ENCODE measurements around the gene APRT.
"Not testable (repeated sequence)": the region's sequence is repeated elsewhere in the genome, so short reads cannot be mapped to it uniquely, and the experiment has no call there.

The APRT gene

GRCh38 chr16:88825146-88825545 lies 13.4 kb upstream of the APRT start:
- H3K4me2 ChIP-seq (ENCODE audit: low read length): no peak overlapping the region
- no peak for TF ChIP-seq CTCF (IDR thresholded peaks at IDR 0.05; ENCODE audit: low read length)
- TF ChIP-seq EZH2 (IDR thresholded peaks at IDR 0.05; ENCODE audit: borderline replicate concordance, low read length): no peak
- H3K9me2 ChIP-seq (ENCODE audit: low read depth, low read length): no peaks in the 10 kb centered on the region
- H3K9ac ChIP-seq (ENCODE audit: low read length): no peak overlapping the region
- H3K27ac ChIP-seq (ENCODE audit: low read depth, low read length, poor library complexity, severe bottlenecking): no peak overlapping the region
- no peaks in the 10 kb centered on the region for H3K4me1 ChIP-seq (ENCODE audit: insufficient read depth, low read length, severe bottlenecking)
- H3K36me3 ChIP-seq (ENCODE audit: insufficient read depth, low read length): no peaks in the 10 kb centered on the region
- no peaks in the 10 kb centered on the region for H4K20me1 ChIP-seq (ENCODE audit: insufficient read depth, low read length)
- peaks cover 5% of the 10 kb centered on the region; the same call in 1 of the 2 replicates for H3K27me3 ChIP-seq (ENCODE audit: insufficient read depth, low read length)
- H3K9me3 ChIP-seq (ENCODE audit: low read length): no peaks in the 10 kb centered on the region
- no peak overlapping the region for H2AFZ ChIP-seq (ENCODE audit: low read length)
- no peaks in the 10 kb centered on the region for H3K79me2 ChIP-seq (ENCODE audit: insufficient read depth, low read length)
- H3K4me3 ChIP-seq (ENCODE audit: low read depth, low read length, poor library complexity, severe bottlenecking): no peak overlapping the region
- H3F3A ChIP-seq (ENCODE audit: insufficient read depth, low read length): no peaks in the 10 kb centered on the region

DNA sequence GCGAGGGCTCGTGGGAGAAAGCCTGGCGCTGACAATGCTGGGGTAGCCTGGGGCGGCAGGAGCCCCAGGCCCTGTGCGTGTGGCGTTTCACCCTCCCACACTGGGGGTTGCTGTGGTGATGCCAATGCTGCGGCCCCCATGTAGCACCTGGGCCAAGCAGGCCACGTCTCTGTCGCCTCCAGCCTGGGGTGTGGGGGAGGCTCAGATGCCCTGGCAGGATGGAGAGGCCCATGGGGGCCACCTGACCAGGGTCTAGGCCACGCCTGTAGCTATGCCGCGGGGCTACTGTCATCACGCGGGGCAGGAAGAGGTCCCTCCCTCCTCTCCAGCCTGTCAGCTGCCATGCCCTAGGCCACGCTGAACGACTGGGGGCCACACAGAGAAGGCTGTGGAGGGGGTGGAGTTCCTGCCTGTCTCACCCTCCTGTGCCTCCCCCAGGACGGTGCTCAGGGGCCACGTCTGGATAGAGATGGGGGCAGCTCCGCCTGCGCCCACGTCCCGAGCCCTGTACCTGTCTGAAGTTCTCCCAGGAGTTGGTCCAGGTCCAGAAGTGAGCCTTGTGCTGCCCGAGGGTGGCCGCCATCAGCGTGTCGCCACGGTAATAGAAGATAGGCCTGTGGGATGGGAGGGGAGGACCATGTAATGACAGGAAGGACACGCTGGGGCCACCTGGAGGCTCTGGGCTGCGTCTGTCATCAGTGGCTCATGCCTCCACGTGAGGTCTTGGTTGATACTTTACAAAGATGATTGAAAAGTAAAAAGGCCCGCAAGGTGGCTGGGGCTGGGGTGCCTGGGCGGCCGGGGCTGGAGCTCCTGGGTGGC lies 12.7 kb upstream of the APRT start:
- H3K27ac ChIP-seq (ENCODE audit: low read depth, low read length, poor library complexity, severe bottlenecking): no peak overlapping the region
- no peak overlapping the region for H3K4me2 ChIP-seq (ENCODE audit: low read length)
- H3F3A ChIP-seq (ENCODE audit: insufficient read depth, low read length): no peaks in the 10 kb centered on the region
- no peaks in the 10 kb centered on the region for H4K20me1 ChIP-seq (ENCODE audit: insufficient read depth, low read length)
- H3K9ac ChIP-seq (ENCODE audit: low read length): no peak overlapping the region
- no peak overlapping the region for H2AFZ ChIP-seq (ENCODE audit: low read length)
- H3K4me3 ChIP-seq (ENCODE audit: low read depth, low read length, poor library complexity, severe bottlenecking): no peak overlapping the region
- H3K9me2 ChIP-seq (ENCODE audit: low read depth, low read length): no peaks in the 10 kb centered on the region
- no peaks in the 10 kb centered on the region for H3K9me3 ChIP-seq (ENCODE audit: low read length)
- peaks cover 5% of the 10 kb centered on the region; the same call in 1 of the 2 replicates for H3K27me3 ChIP-seq (ENCODE audit: insufficient read depth, low read length)
- TF ChIP-seq EZH2 (IDR thresholded peaks at IDR 0.05; ENCODE audit: borderline replicate concordance, low read length) (no peak), CTCF (IDR thresholded peaks at IDR 0.05; ENCODE audit: low read length) (no peak)
- no peaks in the 10 kb centered on the region for H3K36me3 ChIP-seq (ENCODE audit: insufficient read depth, low read length)
- H3K4me1 ChIP-seq (ENCODE audit: insufficient read depth, low read length, severe bottlenecking): no peaks in the 10 kb centered on the region
- no peaks in the 10 kb centered on the region for H3K79me2 ChIP-seq (ENCODE audit: insufficient read depth, low read length)

DNA sequence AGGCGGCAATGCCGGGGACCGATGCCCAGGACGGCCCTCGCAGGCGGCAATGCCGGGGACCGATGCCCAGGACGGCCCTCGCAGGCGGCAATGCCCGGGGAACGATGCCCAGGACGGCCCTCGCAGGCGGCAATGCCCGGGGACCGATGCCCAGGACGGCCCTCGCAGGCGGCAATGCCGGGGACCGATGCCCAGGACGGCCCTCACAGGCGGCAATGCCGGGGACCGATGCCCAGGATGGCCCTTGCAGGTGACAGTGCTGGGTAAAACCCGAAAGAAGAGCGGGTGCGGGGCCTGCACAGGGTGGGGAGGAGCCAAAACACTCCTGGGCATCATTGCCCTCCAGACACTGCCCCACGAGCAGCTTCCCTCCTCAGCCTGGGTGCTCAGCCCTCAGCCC lies 11.9 kb upstream of the APRT start:
- H2AFZ ChIP-seq (ENCODE audit: low read length); H3K4me2 ChIP-seq (ENCODE audit: low read length); H3K79me2 ChIP-seq (ENCODE audit: insufficient read depth, low read length); H3K27me3 ChIP-seq (ENCODE audit: insufficient read depth, low read length); H3K9me2 ChIP-seq (ENCODE audit: low read depth, low read length); H3K9ac ChIP-seq (ENCODE audit: low read length); H3K4me1 ChIP-seq (ENCODE audit: insufficient read depth, low read length, severe bottlenecking); H3K4me3 ChIP-seq (ENCODE audit: low read depth, low read length, poor library complexity, severe bottlenecking); H3K36me3 ChIP-seq (ENCODE audit: insufficient read depth, low read length); H3K27ac ChIP-seq (ENCODE audit: low read depth, low read length, poor library complexity, severe bottlenecking); H4K20me1 ChIP-seq (ENCODE audit: insufficient read depth, low read length); H3K9me3 ChIP-seq (ENCODE audit: low read length); H3F3A ChIP-seq (ENCODE audit: insufficient read depth, low read length): not testable (repeated sequence)

Measured in OCI-LY1 (cell line).